Pons (tissue), 1 donor: Measurements from ENCODE around the gene TTC29.
"Not testable (repeated sequence)": the region's sequence is repeated elsewhere in the genome, so short reads cannot be mapped to it uniquely, and the experiment has no call there.

ENCODE experiments used
- DNase-seq: peaks from one replicate; pipeline ENCODE4 v3.0.0-alpha.2; 2016; ENCODE audit warnings: low spot score

TTC29 gene

GRCh38 chr4:146857298-146857697 lies 88.4 kb downstream of the TTC29 start:
- no peak for DNase-seq

- DNase-seq = no peak
These were observed 89.9 kb downstream of the TTC29 start for GRCh38 chr4:146855761-146856160.

GRCh38 chr4:146852360-146852759 lies 93.3 kb downstream of the TTC29 start:
- peak; percentile 48 for DNase-seq

GRCh38 chr4:146847345-146847744 lies 98.3 kb downstream of the TTC29 start:
- DNase-seq = no peak

GRCh38 chr4:146846882-146847281 lies 98.8 kb downstream of the TTC29 start:
- no peak for DNase-seq

- DNase-seq = no peak
These were observed 100.9 kb downstream of the TTC29 start for GRCh38 chr4:146844761-146845160.

- DNase-seq = peak; percentile 11
These were observed 102.8 kb downstream of the TTC29 start for GRCh38 chr4:146842876-146843275.

- DNase-seq = no peak
These were observed 104.9 kb downstream of the TTC29 start for GRCh38 chr4:146840731-146841130.

- no peak for DNase-seq
These were observed 110.6 kb downstream of the TTC29 start for GRCh38 chr4:146835096-146835495.

- no peak for DNase-seq
These were observed 111.2 kb downstream of the TTC29 start for GRCh38 chr4:146834263-146835034.

GRCh38 chr4:146833530-146833929 lies 112.1 kb downstream of the TTC29 start:
- DNase-seq = no peak

GRCh38 chr4:146822980-146823379 lies 122.7 kb downstream of the TTC29 start:
- DNase-seq = not testable (repeated sequence)

GRCh38 chr4:146814750-146815149 lies 130.9 kb downstream of the TTC29 start:
- no peak for DNase-seq

- no peak for DNase-seq
These were observed 150.0 kb downstream of the TTC29 start for GRCh38 chr4:146795711-146796110.

GRCh38 chr4:146793727-146794126 lies 151.9 kb downstream of the TTC29 start:
- no peak for DNase-seq

GRCh38 chr4:146791439-146791838 lies 154.2 kb downstream of the TTC29 start:
- DNase-seq = no peak

- no peak for DNase-seq
These were observed 155.1 kb downstream of the TTC29 start for GRCh38 chr4:146790515-146790914.

GRCh38 chr4:146787731-146788130 lies 157.9 kb downstream of the TTC29 start:
- DNase-seq = no peak

- DNase-seq = no peak
These were observed 169.0 kb downstream of the TTC29 start for GRCh38 chr4:146776691-146777090.

- no peak for DNase-seq
These were observed 182.1 kb downstream of the TTC29 start for GRCh38 chr4:146763560-146763959.

GRCh38 chr4:146762016-146762415 lies 183.6 kb downstream of the TTC29 start:
- DNase-seq = no peak

- DNase-seq = no peak
These were observed 203.2 kb downstream of the TTC29 start for GRCh38 chr4:146742416-146742815.

- DNase-seq = no peak
These were observed 206.5 kb downstream of the TTC29 start for GRCh38 chr4:146739182-146739581.

GRCh38 chr4:146723519-146723918 lies 222.1 kb downstream of the TTC29 start:
- DNase-seq = not testable (repeated sequence)
